ENCODE data around the gene CNPY1. TPM values are rescaled to one million over a fixed set of nuclear protein-coding genes. Genes with fewer than 3 reads are reported as not detected.

CNPY1 gene
- total and polyA plus RNA-seq, 2 of the 8 experiments (the other 6 are each of a cell fraction or from before 2014, with no cell fraction given): not detected

GRCh38 chr7:155534691-155535090 is 11.7 kb downstream of the CNPY1 start (continued):
- TF ChIP-seq CHD7 (IDR thresholded peaks at IDR 0.05; ENCODE audit: insufficient replicate concordance, low read length) (no peak), RXRA (IDR thresholded peaks at IDR 0.05; ENCODE audit: insufficient read depth, low read depth, low read length) (no peak), SP4 (IDR thresholded peaks at IDR 0.05; ENCODE audit: low read length) (no peak), POLR2A (IDR thresholded peaks at IDR 0.05; ENCODE audit: control extremely low read depth in 1 of 2, low read depth in 2 of 2, low read length in 2 of 2) (no peak), RFX5 (IDR thresholded peaks at IDR 0.05; ENCODE audit: borderline replicate concordance, low read depth, low read length) (no peak), SIN3A (conservative IDR thresholded peaks at IDR 0.05 in 1 of 2, IDR thresholded peaks at IDR 0.05 in 1 of 2; ENCODE audit: low read depth in 1 of 2, low read length in 2 of 2) (no peak), HDAC2 (IDR thresholded peaks at IDR 0.05; ENCODE audit: borderline replicate concordance in 1 of 2, low read depth in 2 of 2, low read length in 2 of 2) (no peak), CBX5 (IDR thresholded peaks at IDR 0.05; ENCODE audit: low read depth, low read length) (no peak), CHD2 (IDR thresholded peaks at IDR 0.05; ENCODE audit: low read length) (no peak), SP2 (IDR thresholded peaks at IDR 0.05; ENCODE audit: low read length) (no peak), HDAC6 (IDR thresholded peaks at IDR 0.05; ENCODE audit: low read depth, low read length) (no peak)

Measured in H1 (cell line).